Activated CD4-positive, alpha-beta T cell treated with anti-CD3 and anti-CD28 coated beads for 4 hours (primary cell): ENCODE results near the gene MACIR.

Experiments
- DNase-seq, 2 donors: peaks; one replicate each; pipeline ENCODE4 v3.0.0-alpha.2; 2020

MACIR gene

GRCh38 chr5:103247118-103247517 is 11.4 kb upstream of the MACIR start:
- no peak for DNase-seq

GRCh38 chr5:103249068-103249467 is 9.5 kb upstream of the MACIR start:
- DNase-seq: no peak

GRCh38 chr5:103254921-103255320 is 3.6 kb upstream of the MACIR start:
- no peak for DNase-seq

- DNase-seq: no peak
Measured at GRCh38 chr5:103255691-103256090, 2.9 kb upstream of the MACIR start.

- no peak for DNase-seq
Measured at GRCh38 chr5:103256178-103256577, 2.4 kb upstream of the MACIR start.

- DNase-seq: peak; percentile 60 to 65
Measured at GRCh38 chr5:103258957-103259704, 568 bp downstream of the MACIR start.

- DNase-seq: no peak
Measured at GRCh38 chr5:103259705-103260355, 1.3 kb downstream of the MACIR start.

GRCh38 chr5:103260951-103261350 is 2.4 kb downstream of the MACIR start:
- DNase-seq: no peak

GRCh38 chr5:103262422-103262871 is 3.9 kb downstream of the MACIR start:
- DNase-seq: no peak

- no peak for DNase-seq
Measured at GRCh38 chr5:103263054-103263453, 4.5 kb downstream of the MACIR start.

GRCh38 chr5:103264508-103264907 is 5.9 kb downstream of the MACIR start:
- DNase-seq: no peak

GRCh38 chr5:103270581-103270980 is 12.0 kb downstream of the MACIR start:
- no peak for DNase-seq

GRCh38 chr5:103271570-103272289 is 13.2 kb downstream of the MACIR start:
- no peak for DNase-seq

- DNase-seq: no peak
Measured at GRCh38 chr5:103272377-103272776, 13.8 kb downstream of the MACIR start.

- no peak for DNase-seq
Measured at GRCh38 chr5:103273952-103274351, 15.4 kb downstream of the MACIR start.

GRCh38 chr5:103275851-103276250 is 17.3 kb downstream of the MACIR start:
- no peak for DNase-seq

- no peak for DNase-seq
Measured at GRCh38 chr5:103280967-103281366, 22.4 kb downstream of the MACIR start.

- no peak for DNase-seq
Measured at GRCh38 chr5:103283120-103283519, 24.6 kb downstream of the MACIR start.

- DNase-seq: no peak
Measured at GRCh38 chr5:103283869-103284268, 25.3 kb downstream of the MACIR start.

- DNase-seq: no peak
Measured at GRCh38 chr5:103286622-103287021, 28.1 kb downstream of the MACIR start.

- DNase-seq: no peak
Measured at GRCh38 chr5:103289024-103289423, 30.5 kb downstream of the MACIR start.

- no peak for DNase-seq
Measured at GRCh38 chr5:103290846-103291245, 32.3 kb downstream of the MACIR start.

GRCh38 chr5:103291606-103292005 is 33.0 kb downstream of the MACIR start:
- no peak for DNase-seq

- DNase-seq: no peak
Measured at GRCh38 chr5:103293099-103293498, 34.5 kb downstream of the MACIR start.
